ENCODE data around the gene SORCS2. TPM values are rescaled to one million over a fixed set of nuclear protein-coding genes. Genes with fewer than 3 reads are reported as not detected.

The SORCS2 gene
- polyA plus RNA-seq, 4 donors: 5.8 to 64.8 (median 8.9) TPM

DNA sequence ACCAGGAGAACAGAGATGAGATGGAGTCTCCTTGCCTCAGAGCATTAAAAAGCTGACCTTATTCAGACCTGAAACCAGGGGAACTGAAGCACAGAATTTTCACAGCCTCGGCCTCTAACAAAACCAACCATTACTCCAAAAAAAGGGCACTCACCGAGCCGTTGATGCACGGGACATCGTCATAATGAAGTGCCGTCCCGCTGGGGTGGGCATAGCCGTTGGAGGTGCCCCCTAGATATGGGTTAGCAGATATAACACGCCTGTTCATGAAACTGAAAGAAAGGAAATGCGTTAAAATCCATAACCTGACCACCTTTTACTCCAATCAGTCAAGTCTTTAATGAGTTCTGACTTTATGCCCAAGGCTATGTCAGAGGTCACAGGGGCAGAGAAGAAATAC, 593.7 kb downstream of the SORCS2 start:
- DNase-seq (ENCODE audit: low read depth in 4 of 4, low spot score in 3 of 4): no peak

DNA sequence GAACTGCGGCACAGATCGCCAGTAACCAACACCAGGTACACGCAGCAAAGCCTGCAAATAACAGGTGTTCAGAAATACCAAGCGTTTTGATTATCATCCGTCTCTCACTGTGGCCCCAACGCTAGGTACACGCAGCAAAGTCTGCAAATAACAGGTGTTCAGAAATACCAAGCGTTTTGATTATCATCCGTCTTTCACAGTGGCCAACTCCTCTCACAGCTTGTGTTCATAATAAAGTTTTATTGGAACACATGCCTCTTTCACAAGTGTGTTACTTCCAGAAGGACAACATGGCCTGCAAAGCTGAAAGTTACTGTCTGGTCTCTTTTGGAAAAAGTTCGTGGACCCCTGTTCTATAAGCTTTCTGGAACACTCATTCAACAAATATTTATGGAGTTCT, 594.2 kb downstream of the SORCS2 start:
- DNase-seq (ENCODE audit: low read depth in 4 of 4, low spot score in 3 of 4): no peak

GRCh38 chr4:7787067-7787466, 594.7 kb downstream of the SORCS2 start:
- DNase-seq (ENCODE audit: low read depth in 4 of 4, low spot score in 3 of 4): no peak

GRCh38 chr4:7787681-7788141, 595.4 kb downstream of the SORCS2 start:
- no peak for DNase-seq (ENCODE audit: low read depth in 4 of 4, low spot score in 3 of 4)

DNA sequence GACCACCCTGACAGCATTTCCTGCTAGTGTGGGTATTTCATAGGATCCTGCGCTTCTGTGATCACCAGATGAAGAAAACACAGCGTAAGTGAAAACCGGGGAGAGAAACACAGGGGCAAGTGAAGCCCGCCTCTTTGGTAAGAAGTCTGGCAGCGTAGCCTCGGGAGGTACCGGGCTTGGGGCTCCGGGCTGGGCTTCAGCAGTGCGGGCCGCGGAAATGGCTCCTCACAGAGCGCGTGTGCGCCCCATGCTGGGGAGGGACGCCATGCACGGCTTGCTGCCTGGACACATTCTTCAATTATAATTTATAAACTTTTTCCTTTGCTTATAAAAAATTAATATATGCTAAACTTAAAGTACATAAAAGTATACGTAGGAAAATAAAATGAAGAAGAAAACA, 595.9 kb downstream of the SORCS2 start:
- no peak for DNase-seq (ENCODE audit: low read depth in 4 of 4, low spot score in 3 of 4)

- DNase-seq (ENCODE audit: low read depth in 4 of 4, low spot score in 3 of 4): no peak
Observed at GRCh38 chr4:7788694-7789425, 596.5 kb downstream of the SORCS2 start.

- no peak for DNase-seq (ENCODE audit: low read depth in 4 of 4, low spot score in 3 of 4)
Observed at GRCh38 chr4:7790023-7790422, 597.7 kb downstream of the SORCS2 start.

- DNase-seq (ENCODE audit: low read depth in 4 of 4, low spot score in 3 of 4): no peak
Observed at GRCh38 chr4:7790999-7791398, 598.7 kb downstream of the SORCS2 start.

Other genes with a start within 250 kb of the SORCS2 start
- 10 to 100 TPM; 17.8 to 22.0 (median 18.6) TPM for gene TADA2B, start 149.2 kb upstream of the SORCS2 start, polyA plus RNA-seq (ENCODE audit: insufficient read length in 4 of 4)
- 10 to 100 TPM; 20.2 to 38.0 (median 32.9) TPM for gene GRPEL1, start 124.5 kb upstream of the SORCS2 start, polyA plus RNA-seq (ENCODE audit: insufficient read length in 4 of 4)
- not detected for gene PSAPL1, start 242.4 kb downstream of the SORCS2 start, polyA plus RNA-seq (ENCODE audit: insufficient read length in 4 of 4)